ENCODE data around the gene PDK3.
A peak's percentile ranks its signal among the peaks of the same experiment; 100 is the strongest.

GRCh38 chrX:24479924-24480323 lies 14.8 kb downstream of the PDK3 start:
- TF ChIP-seq CTCF (IDR thresholded peaks at IDR 0.05 in 8 of 11, conservative IDR thresholded peaks at IDR 0.05 in 3 of 11) (no peak), POLR2A (IDR thresholded peaks at IDR 0.05) (peak in 1 of 3 donors; percentile 44)

All from spleen (tissue), 7 donors.